Stimulated activated CD4-positive, alpha-beta T cell treated with anti-CD3 and anti-CD28 coated beads, TNF-alpha, amount 100 ng/mL, for 48 hours (primary cell): Measurements from ENCODE around the gene DRG1.
"Not testable (repeated sequence)": the region's sequence is repeated elsewhere in the genome, so short reads cannot be mapped to it uniquely, and the experiment has no call there.

ENCODE experiments used
- DNase-seq, 3 donors: peaks; one replicate each; pipeline ENCODE4 v3.0.0-alpha.2; 2020; ENCODE audit warnings: low read depth in 3 of 3

The DRG1 gene

DNA sequence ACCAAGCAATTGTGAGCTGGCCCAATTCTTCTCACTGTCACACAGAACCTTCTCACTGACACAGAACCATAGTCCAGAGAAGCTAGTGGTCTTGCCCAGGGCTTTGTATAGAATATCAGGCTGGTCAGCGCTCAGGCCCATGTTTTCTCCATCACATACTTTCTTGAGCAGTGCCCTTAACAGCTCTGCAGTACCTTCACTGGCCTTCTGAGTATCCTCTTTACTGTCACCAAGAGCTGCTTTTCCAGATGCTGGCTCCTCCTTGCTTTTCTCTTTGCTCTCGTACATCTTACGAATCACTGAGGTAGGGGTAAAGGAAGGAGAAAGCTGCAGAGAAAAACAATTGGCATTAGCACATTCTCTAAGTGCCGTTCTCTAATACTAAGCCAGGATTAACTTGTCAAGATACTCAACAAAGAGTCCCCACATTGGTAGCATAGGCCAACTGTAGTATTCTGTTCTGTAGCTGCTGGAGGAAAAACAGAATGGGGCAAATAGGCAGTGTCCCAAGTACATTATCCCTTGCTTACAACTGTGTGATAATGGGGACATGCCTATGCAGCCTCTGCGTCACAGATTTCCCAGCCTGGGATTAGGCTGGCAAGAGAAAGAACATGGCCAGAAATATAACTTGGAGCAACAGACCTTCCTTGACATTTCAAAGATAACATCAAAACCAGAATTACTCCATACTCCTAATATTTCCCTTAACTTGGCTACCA is 43.5 kb downstream of the DRG1 start:
- no peak for DNase-seq

- no peak for DNase-seq
Observed at GRCh38 chr22:31443516-31443915, 44.1 kb downstream of the DRG1 start.

- no peak for DNase-seq
Observed at GRCh38 chr22:31445642-31446041, 46.2 kb downstream of the DRG1 start.

- no peak for DNase-seq
Observed at GRCh38 chr22:31446208-31446607, 46.8 kb downstream of the DRG1 start.

DNA sequence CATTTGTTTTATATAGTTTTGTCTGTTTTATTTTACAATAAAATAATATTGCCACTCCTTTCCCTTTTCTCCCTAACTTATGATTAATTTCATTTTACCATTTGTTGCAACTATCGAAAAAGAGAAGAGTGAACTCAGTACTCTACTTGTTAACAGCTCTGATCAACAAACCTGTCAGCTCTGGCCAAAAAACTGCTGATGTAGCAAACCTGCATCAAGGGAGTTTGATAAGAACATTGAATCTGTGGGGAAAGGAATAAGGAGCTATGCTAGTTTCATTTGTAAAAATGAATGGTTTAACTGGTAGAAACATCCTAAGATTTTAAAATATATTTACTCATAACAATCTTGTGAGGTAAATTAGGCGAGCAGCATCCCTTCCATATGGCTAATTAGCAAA is 47.4 kb downstream of the DRG1 start:
- no peak for DNase-seq

DNA sequence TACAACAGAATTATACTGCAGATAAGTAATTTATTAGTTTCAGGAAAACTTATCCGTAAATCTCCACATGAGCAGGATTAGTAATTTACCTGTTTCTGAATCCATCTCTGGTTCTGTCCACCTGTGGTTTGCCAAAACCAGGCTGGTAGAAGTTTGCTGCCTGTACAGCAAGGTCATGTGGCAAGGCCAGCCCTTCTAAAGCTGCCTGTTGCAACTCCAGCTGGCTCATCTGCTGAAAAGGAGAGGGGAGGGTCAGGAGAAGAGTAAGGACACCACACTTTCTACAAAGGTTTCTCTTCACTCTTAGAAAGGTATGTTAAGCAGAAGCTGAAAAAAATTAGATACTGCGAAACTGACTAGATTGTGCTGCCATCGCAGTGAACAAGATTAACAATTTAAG is 47.9 kb downstream of the DRG1 start:
- no peak for DNase-seq

DNA sequence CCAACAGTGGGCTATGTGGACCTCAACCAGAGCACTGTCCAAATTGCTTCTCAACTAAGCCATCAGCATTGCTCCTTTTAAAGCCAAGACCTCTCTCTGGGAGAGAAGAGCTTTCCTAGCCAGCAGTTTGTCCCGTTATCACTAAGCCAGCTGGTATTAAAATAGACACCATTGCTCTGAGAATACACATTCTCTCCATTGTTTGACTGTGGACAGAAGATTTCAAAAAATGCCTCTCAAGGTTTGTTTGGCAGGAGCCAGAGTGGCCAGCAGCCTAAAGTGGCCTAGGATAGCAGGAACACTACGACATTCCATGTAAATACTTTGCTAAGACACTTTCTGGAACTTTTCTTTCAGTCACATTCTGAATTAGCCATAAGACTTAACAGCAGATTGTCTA is 49.0 kb downstream of the DRG1 start:
- no peak for DNase-seq

DNA sequence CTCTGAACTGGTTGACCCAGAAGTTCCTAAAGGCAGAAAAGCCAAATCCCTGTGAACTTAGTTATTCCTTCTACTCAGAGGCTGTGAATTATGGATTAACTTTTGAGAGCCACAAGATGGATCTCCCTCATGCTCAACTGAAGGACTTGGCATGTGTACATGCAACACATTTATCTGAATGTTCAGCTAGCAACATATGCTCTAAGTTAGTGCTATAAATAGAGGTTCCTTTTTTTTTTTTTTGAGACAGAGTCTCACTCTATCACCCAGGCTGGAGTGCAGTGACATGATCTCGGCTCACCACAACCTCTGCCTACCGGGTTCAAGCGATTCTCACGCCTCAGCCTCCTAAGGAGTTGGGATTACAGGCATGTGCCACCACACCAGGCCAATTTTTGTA is 50.1 kb downstream of the DRG1 start:
- no peak for DNase-seq

- DNase-seq, result no peak
Observed at GRCh38 chr22:31451709-31452571, 52.5 kb downstream of the DRG1 start.

DNA sequence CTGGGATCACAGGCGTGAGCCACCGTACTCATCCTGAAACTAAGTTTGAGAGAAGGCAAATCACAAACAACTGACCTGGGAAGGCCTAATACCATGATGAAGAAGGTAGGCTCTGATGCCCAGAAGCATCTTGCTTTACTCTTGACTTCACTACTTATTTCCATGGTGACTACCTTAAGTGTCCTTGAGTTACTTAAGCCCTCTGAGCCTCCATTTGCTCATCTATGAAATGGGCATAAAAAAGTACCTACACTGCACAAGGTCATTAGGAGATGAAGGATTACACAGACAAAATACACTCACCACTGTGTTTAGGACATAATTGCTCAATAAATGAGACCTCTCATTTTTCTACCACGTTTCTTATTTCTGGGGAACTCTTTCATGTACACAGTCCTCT is 62.3 kb downstream of the DRG1 start:
- DNase-seq, result no peak

DNA sequence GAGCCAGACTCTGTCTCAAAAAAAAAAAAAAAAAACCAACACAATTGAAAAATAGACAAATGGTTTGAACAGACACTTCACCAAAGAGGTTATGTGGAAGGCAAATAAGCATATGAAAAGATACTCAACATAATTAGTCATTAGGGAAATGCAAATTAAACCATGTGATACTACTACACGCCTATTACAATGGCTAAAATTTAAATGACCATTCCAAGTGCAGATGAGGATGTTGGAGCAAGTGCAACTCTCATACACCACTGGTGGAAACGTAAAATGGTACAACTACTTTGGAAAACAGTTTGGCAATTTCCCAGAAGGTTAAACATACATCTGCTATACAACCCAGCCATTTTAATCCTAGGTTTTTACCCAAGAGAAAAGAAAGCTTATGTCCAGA is 65.9 kb downstream of the DRG1 start:
- DNase-seq, result no peak

- no peak for DNase-seq
Observed at GRCh38 chr22:31474743-31475142, 75.3 kb downstream of the DRG1 start.

DNA sequence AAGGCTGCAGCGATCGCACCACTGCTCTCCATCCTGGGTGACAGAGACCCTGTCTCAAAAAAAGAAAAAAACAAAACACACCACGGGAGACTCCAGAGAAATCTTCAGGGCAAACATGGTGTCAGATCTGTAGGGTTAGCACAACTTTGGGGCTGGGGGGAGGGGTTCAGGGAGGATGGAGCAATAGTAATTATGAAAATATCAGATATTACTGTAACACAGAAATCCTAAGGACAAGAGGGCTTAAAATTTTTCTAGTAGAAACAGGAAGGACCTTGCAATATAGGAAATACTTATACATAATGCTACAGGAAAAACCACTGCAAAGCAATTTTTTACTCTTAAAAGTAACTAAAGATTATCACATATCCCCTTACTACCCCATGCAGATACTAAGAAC is 76.4 kb downstream of the DRG1 start:
- DNase-seq, result no peak

- no peak for DNase-seq
Observed at GRCh38 chr22:31477329-31477728, 77.9 kb downstream of the DRG1 start.

DNA sequence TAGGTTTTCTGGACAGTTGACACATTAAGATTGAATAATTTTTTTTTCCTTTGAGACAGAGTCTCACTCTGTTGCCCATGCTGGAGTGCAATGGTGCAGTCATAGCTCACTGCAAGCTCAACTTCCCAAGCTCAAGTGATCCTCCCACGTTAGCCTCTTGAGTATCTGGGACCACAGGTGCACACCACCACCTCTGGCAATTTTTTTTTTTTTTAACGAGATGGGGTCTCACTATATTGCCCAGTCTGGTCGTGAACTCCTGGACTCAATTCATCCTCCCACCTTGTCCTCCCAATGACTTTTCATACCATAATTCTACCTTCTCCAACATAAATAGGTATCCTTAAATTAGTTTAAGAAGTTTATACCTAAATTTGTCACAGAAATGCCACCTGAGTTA is 81.7 kb downstream of the DRG1 start:
- no peak for DNase-seq

- not testable (repeated sequence) for DNase-seq
Observed at GRCh38 chr22:31482470-31482869, 83.1 kb downstream of the DRG1 start.
